Adipocyte (in vitro differentiated cells): ENCODE data around the gene ADGRL3.

Source experiments
- DNase-seq: peaks from one replicate; pipeline ENCODE4 v3.0.0-alpha.2; 2015; ENCODE audit warnings: low read depth
- H3K27me3 ChIP-seq: replicated peaks from 2 replicates; pipeline ENCODE4 v1.7.0; 2013; ENCODE audit warnings: mild to moderate bottlenecking, low read length, moderate library complexity; ENCODE audit not compliant: control insufficient read depth, insufficient read depth
- H3K36me3 ChIP-seq: 2 replicates; pipeline ENCODE4 v1.7.0; 2013; ENCODE audit warnings: low read length, mild to moderate bottlenecking, moderate library complexity; ENCODE audit not compliant: control insufficient read depth, insufficient read depth, severe bottlenecking
- H3K4me1 ChIP-seq: 2 replicates; pipeline ENCODE4 v1.7.0; 2013; ENCODE audit warnings: mild to moderate bottlenecking, low read length, moderate library complexity; ENCODE audit not compliant: control insufficient read depth, insufficient read depth
- H3K4me3 ChIP-seq: 2 replicates; pipeline ENCODE4 v1.7.0; 2013; ENCODE audit warnings: mild to moderate bottlenecking, low read length, moderate library complexity
- H3K9ac ChIP-seq: 2 replicates; pipeline ENCODE4 v1.7.0; 2013; ENCODE audit warnings: mild to moderate bottlenecking, low read length, moderate library complexity
- H3K9me3 ChIP-seq: 2 replicates; pipeline ENCODE4 v1.7.0; 2013; ENCODE audit warnings: mild to moderate bottlenecking, low read length, moderate library complexity; ENCODE audit not compliant: control insufficient read depth

ADGRL3 gene

GRCh38 chr4:61243962-61244361 is 43.8 kb downstream of the ADGRL3 start:
- no peak overlapping the region for H3K4me3 ChIP-seq
- no peaks in the 10 kb centered on the region for H3K27me3 ChIP-seq
- no peaks in the 10 kb centered on the region for H3K4me1 ChIP-seq
- no peaks in the 10 kb centered on the region for H3K36me3 ChIP-seq
- DNase-seq = no peak
- H3K9ac ChIP-seq = no peak overlapping the region
- H3K9me3 ChIP-seq = no peaks in the 10 kb centered on the region

- Histone ChIP-seq H3K4me1 (no peaks in the 10 kb centered on the region), H3K9me3 (no peaks in the 10 kb centered on the region), H3K9ac (no peak overlapping the region), H3K4me3 (no peak overlapping the region), H3K36me3 (no peaks in the 10 kb centered on the region), H3K27me3 (no peaks in the 10 kb centered on the region)
- no peak for DNase-seq
Observed at GRCh38 chr4:61245069-61245714, 45.1 kb downstream of the ADGRL3 start.

GRCh38 chr4:61246034-61246433 is 45.9 kb downstream of the ADGRL3 start:
- H3K4me3 ChIP-seq = no peak overlapping the region
- no peaks in the 10 kb centered on the region for H3K4me1 ChIP-seq
- H3K36me3 ChIP-seq = no peaks in the 10 kb centered on the region
- DNase-seq = peak; percentile 38
- H3K9me3 ChIP-seq = no peaks in the 10 kb centered on the region
- no peaks in the 10 kb centered on the region for H3K27me3 ChIP-seq
- no peak overlapping the region for H3K9ac ChIP-seq

GRCh38 chr4:61248705-61249104 is 48.6 kb downstream of the ADGRL3 start:
- Histone ChIP-seq H3K9me3 (no peaks in the 10 kb centered on the region), H3K4me1 (no peaks in the 10 kb centered on the region), H3K4me3 (no peak overlapping the region), H3K36me3 (no peaks in the 10 kb centered on the region), H3K9ac (no peak overlapping the region), H3K27me3 (no peaks in the 10 kb centered on the region)
- no peak for DNase-seq

GRCh38 chr4:61251129-61251528 is 51.0 kb downstream of the ADGRL3 start:
- H3K27me3 ChIP-seq = no peaks in the 10 kb centered on the region
- no peak overlapping the region for H3K9ac ChIP-seq
- H3K36me3 ChIP-seq = no peaks in the 10 kb centered on the region
- H3K9me3 ChIP-seq = no peaks in the 10 kb centered on the region
- no peak overlapping the region for H3K4me3 ChIP-seq
- no peak for DNase-seq
- H3K4me1 ChIP-seq = no peaks in the 10 kb centered on the region

- Histone ChIP-seq H3K27me3 (no peaks in the 10 kb centered on the region), H3K4me1 (no peaks in the 10 kb centered on the region), H3K36me3 (no peaks in the 10 kb centered on the region), H3K9ac (no peak overlapping the region), H3K4me3 (no peak overlapping the region), H3K9me3 (no peaks in the 10 kb centered on the region)
- no peak for DNase-seq
Observed at GRCh38 chr4:61254406-61254805, 54.3 kb downstream of the ADGRL3 start.

- H3K36me3 ChIP-seq = no peaks in the 10 kb centered on the region
- H3K9me3 ChIP-seq = no peaks in the 10 kb centered on the region
- no peak overlapping the region for H3K4me3 ChIP-seq
- H3K9ac ChIP-seq = no peak overlapping the region
- peak; percentile 64 for DNase-seq
- H3K4me1 ChIP-seq = no peaks in the 10 kb centered on the region
- H3K27me3 ChIP-seq = no peaks in the 10 kb centered on the region
Observed at GRCh38 chr4:61273233-61273632, 73.1 kb downstream of the ADGRL3 start.

GRCh38 chr4:61274286-61274685 is 74.2 kb downstream of the ADGRL3 start:
- Histone ChIP-seq H3K9me3 (no peaks in the 10 kb centered on the region), H3K9ac (no peak overlapping the region), H3K4me3 (no peak overlapping the region), H3K27me3 (no peaks in the 10 kb centered on the region), H3K36me3 (no peaks in the 10 kb centered on the region), H3K4me1 (no peaks in the 10 kb centered on the region)
- no peak for DNase-seq

GRCh38 chr4:61275241-61275640 is 75.1 kb downstream of the ADGRL3 start:
- Histone ChIP-seq H3K9ac (no peak overlapping the region), H3K27me3 (no peaks in the 10 kb centered on the region), H3K36me3 (no peaks in the 10 kb centered on the region), H3K4me1 (no peaks in the 10 kb centered on the region), H3K4me3 (no peak overlapping the region), H3K9me3 (no peaks in the 10 kb centered on the region)
- DNase-seq = no peak

- no peaks in the 10 kb centered on the region for H3K27me3 ChIP-seq
- H3K9ac ChIP-seq = no peak overlapping the region
- H3K9me3 ChIP-seq = no peaks in the 10 kb centered on the region
- no peaks in the 10 kb centered on the region for H3K36me3 ChIP-seq
- DNase-seq = no peak
- no peak overlapping the region for H3K4me3 ChIP-seq
- H3K4me1 ChIP-seq = no peaks in the 10 kb centered on the region
Observed at GRCh38 chr4:61276029-61276428, 75.9 kb downstream of the ADGRL3 start.

- no peaks in the 10 kb centered on the region for H3K4me1 ChIP-seq
- no peak overlapping the region for H3K9ac ChIP-seq
- H3K9me3 ChIP-seq = no peaks in the 10 kb centered on the region
- no peaks in the 10 kb centered on the region for H3K36me3 ChIP-seq
- DNase-seq = peak; percentile 6
- H3K4me3 ChIP-seq = no peak overlapping the region
- no peaks in the 10 kb centered on the region for H3K27me3 ChIP-seq
Observed at GRCh38 chr4:61277785-61278760, 77.9 kb downstream of the ADGRL3 start.
